HCEC 1CT (cell line): ENCODE results near the gene LPAR1.

Source experiments
- DNase-seq: peaks from one replicate; pipeline ENCODE4 v3.0.0-alpha.2; 2017

Gene LPAR1

DNA sequence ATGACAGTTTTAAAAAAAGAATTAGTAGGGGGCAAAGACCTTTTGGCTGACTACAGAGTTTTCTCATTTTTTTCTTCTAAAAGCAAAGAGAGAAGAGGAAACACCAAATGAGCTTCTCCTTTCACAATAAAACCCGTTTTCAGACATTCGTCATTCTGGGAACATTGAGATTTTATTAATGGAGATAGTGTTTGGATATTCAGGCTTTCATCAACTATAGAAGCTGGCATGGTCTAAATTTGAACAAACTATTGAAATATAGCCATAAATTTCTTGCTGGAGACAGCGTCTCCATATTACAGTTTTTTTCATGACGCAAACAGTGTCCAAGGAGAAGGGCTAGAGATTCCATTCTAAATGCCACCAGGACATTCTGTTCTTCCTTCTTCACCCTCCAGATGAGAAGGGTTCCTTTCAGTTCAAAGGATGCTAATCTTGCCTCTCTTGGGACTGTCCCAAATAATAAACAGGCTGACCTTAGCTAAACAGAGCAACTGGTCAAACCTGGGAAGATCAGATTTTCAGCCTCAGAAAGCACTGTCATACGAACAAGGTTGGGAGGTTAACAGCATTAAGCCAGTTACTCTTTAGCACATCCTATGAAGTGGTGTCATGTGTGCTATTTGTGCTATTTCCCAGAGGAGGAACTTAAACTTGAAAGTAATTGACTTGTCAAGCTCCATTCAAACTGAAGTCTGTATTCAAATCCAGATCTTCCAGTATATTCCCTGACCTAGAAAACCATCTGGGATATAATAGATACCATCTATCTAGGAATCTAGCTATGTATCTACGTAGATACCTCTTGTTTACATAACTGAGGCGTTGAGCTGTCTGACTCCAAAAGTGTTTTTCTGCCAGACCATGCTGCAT is 125.6 kb downstream of the LPAR1 start:
- DNase-seq: peak; percentile 71

DNA sequence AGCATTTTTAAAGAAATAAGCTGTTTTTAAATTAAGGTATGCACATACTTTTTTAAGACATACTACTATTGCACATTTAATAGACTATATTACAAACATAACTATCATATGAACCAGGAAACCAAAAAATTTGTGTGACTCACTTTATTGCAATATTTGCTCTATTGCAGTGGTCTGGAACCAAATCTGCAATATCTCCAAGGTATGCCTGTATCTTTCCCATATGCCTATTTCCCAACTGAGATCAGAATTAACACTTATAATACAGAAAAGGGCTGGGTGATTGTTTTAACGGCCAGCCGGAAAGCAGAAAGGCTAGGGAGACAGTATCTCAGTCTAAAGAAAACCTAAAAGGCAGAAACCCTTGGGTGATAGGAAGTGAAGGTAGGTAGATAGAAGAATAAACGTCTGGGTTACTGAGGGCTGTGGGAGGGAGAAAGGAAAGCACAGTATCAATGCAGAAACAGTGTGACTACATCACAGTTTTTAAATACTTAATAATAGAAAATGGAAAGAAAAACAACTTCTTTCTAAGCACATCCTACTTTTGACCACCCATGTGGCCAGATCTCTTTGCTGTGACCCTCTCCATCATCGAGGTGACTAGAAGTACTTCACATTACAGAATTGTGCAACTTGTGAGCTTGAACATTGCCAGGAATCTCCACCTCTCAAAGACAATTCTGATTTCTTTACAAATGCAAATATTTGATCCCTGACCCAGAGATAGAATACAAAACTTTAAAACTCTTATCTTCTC is 126.4 kb downstream of the LPAR1 start:
- DNase-seq: peak; percentile 89

DNA sequence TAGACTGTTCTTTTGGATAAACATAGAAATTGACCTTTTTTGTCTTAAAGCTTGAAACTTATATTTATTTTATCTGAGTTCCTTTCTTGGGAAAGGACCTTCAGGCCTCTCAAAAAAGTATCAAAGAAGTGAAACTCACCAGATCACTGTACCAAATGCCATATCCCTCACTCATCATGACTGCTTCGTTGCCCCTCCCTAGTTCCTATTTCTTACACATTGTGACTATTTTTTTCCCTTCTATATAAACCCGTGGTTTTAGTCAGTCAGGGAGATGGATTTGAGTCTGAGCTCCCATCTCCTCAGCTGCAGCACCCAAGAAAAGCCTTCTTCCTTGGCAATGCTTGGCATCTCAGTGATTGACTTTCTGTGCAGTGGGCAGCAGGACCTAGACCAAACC is 129.4 kb downstream of the LPAR1 start:
- DNase-seq: no peak

DNA sequence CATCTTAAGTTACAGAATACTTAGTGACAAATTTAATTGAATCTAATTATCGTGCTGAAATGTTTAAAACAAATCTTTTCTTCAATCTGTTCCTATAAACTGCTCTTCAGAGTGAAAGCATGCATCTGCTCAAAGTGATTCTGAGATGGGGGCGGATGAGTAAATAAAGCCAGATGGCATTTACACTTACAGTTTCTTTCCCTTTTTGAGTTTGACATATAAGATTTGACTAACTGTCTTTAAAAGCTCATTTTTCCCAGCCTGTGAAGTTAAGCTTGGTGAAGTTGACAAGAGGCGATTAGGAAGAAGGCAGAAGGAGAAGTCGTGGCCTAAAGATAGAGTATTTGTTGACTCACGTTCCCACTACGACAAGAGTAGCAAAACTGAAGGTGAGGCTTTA is 137.4 kb downstream of the LPAR1 start:
- peak; percentile 25 for DNase-seq

DNA sequence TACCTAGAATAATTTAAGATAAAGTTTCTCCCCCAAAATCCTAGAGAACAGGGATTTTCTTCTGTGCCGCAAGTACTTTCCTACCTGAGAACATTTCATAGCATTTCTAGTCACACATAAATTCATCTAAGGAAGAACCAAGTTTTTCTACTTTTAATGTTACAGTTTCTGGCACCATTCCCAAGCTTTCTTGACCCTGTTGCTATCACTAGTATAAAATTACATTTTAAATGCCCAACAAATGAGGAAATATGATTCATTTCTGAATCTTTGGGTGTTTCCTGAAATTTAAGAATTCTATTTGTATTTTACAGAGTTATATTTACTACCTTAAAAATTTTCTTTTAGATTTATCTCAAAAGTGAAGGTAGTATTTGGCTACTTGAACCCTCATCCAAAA is 137.8 kb downstream of the LPAR1 start:
- DNase-seq: peak; percentile 43

DNA sequence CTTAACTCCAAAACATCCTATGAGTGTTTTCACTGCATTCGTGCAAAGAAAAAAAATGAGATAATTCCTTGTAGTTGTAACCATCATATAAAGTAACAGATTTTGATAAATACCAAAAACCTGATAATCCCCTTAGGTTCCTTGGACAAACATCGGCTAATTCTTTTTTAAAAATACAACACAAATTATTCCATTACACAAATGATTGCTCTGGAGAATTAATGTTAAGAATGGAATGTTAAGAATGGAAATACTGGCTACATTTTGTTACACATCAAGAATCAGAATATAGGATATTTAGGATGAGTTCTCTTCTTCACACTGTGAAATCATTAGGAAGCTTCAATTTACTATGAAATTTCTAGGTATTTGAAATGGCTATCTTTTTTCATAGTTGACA is 139.4 kb downstream of the LPAR1 start:
- DNase-seq: no peak

DNA sequence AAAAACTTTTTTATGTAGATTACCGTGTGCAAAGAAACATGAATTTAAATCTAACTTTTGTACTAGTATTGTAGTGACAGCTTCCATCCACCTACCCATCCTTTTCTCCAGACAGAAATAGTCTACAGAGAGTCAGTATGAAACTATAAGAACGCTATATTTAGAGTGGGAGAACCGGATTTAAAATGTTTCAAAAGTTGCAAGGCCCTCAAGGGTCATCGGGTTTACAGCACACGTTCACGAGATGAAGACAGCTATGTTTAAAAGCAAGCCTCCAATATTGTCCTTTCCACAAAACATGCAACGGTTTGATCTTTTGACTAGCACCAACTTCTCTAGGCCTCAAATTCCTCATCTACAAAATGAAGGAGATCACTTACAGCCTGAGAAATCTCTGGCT is 139.9 kb downstream of the LPAR1 start:
- DNase-seq: no peak

DNA sequence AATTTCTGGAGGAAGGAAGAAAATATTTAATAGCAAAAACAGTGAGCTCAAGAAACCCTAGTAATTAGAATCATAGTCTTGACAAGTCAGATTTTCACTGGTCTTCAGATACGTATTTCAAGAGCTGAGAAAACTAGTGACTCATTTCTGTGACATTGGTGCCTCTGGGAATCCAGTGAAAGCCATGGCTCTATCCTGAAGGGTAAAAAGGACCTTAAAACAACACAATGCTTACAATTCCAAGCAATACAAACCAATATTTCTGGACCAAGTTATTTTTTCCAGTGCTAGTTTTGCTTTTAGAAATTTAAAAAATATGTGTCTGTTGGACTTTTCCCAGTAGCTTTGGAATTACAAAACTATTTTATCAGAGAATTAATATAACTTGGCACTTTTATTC is 140.3 kb downstream of the LPAR1 start:
- no peak for DNase-seq

DNA sequence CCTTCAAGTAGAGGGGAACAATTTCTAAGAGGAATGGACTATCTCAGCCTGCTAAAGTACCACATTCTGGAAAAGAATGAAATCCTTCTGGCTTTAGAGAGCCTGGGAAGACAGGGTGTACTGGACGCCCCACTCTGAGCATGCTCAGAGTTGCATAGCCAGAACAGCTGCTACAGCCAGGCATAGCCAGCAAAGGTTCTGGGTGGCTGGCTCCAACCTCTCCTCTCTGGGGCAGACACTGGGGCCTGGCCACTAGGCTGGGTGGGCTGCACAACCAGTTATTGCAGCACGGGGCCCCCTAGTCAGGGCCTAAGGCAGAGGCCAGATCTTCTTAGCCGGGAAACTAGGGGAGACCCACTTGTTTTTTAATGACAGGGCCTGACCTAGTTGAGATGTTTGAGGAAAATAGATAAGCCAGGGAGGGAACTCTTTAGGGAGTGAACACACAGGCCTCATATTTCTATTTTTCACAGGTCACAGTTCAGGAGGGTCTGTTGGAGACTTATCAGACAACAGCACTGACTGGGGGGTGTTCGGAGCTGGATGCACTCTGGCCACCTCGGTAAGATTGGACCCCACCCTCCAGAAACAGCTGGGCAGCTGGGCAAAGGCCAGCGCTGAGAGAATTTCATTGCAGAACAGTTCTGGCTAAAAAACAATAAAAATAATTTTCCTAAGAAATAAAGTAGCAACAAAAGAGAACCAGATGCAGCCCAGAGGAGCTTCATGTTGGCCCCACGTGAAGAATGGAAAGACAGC is 142.9 kb downstream of the LPAR1 start:
- no peak for DNase-seq

DNA sequence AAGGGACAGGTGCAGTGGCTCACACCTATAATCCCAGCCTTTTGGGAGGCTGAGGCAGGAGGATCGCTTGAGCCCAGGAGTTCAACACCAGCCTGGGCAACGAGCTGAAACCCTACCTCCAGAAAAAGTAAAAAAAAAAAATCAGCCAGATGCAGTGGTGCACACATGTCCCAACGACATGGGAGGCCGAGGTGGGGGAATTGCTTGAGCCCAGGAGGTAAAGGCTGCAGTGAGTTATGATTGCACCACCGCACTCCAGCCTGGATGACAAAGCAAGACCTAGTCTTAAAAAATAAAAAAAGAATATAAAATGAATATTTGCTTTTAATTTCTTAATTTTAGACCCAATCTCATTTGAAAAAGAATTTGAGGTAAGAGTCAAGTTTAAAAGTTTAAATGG is 143.5 kb downstream of the LPAR1 start:
- DNase-seq: no peak

DNA sequence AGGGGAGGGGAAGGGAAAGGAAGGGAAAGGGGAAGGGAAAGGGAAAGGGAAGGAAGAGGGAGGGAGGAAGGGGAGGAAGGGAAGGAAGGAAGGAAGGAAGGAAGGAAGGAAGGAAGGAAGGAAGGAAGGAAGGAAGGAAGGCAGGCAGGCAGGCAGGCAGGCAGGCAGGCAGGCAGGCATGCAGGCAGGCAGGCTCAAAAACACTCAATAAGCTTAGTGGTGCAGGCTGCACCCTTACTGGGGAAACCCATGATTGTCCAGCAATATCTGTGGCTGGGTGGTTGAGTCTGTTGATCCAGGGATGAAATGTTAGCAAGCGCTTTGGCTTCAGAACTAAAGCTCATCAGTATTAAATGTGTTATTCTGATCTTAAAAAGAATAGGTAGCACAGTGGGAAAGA is 145.6 kb downstream of the LPAR1 start:
- DNase-seq: no peak

DNA sequence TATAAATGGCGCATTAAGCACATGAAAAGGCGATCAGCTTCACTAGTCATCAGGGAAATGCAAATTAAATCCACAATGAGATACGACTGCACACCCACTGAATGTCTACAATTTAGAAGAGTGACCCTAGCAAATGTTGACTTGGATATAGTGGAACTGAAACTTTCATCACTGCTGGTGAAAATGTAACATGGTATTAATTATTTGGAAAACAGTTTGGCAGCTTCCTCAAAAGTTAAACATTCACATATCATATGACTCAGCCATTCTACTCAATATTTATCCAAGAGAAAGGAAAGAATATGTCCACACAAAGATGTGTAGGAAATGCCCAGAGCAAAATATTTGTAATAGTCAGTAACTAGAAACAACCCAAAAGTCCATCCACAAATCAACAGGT is 146.5 kb downstream of the LPAR1 start:
- DNase-seq: peak; percentile 63

DNA sequence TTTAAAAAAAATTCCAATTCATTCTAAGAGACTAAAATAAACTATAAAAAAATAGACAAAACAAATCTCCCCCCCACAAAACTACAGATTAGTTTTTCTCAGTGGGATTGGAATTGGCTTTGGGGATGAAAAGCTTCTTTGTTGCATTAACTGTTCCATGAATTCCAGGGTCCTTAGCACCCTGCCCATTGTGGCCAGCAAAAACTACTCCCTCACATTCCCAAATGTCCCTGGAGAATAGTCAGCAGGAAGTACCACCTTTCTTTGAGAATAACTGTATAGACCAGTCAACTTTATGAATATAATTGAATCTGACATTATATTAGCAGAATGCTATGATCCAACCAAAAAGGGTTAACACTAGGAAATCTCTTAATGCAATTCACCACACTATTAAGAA is 147.9 kb downstream of the LPAR1 start:
- DNase-seq: no peak

DNA sequence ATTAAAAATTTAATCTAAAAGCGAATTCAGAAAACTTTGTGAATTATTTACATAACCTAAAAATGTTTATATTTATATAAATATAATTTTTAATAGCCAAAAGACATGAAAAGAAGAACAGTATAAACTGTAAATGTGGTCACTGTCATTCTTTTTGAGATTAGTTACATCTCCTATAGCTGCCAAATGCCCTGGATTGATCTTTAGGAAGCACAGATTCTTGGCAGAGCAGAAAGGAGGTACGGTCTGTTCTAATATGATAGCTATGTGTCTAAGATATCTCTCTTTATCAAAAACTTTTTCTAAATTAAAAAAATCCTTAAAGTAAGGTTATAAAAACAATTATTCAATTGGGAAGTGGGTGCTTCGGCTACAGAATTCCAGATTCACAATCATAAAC is 151.0 kb downstream of the LPAR1 start:
- DNase-seq: peak; percentile 41

DNA sequence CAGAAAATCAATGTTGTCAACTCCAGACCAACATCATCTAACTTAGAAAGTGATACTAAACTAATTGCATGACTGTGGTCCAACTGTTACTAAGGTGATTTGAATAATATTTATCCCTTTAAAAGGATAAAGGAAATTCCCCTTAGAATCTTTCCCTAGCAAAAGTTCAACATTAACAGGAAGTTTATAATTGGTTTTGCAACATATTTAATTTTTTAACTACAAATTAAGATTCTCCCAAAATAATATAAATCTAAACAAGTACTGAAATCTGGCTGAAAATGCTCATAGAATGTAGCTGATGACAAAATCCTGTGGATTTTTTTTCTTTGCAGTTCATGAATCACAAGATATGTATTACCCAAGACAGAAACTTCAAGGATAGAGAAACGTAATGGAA is 151.4 kb downstream of the LPAR1 start:
- DNase-seq: peak; percentile 71

DNA sequence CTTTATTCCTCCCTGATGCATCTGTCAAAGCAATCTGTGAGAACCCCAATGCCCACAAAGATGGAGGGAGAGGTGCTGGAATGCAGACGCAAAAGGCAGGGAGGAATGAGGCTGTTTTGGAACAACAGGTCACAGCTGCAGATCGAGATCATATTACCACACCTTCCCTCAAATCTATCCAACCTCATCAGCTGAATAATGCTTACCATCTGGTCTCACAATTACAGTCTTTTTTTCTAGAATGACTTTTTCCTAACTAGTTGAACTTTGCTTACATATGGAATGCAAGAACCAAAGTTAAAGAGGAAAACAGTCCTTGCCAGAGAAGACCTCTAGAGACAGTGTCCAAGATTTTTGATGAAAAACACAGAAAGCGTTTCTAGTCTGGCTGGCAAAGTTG is 158.1 kb downstream of the LPAR1 start:
- DNase-seq: peak; percentile 52

DNA sequence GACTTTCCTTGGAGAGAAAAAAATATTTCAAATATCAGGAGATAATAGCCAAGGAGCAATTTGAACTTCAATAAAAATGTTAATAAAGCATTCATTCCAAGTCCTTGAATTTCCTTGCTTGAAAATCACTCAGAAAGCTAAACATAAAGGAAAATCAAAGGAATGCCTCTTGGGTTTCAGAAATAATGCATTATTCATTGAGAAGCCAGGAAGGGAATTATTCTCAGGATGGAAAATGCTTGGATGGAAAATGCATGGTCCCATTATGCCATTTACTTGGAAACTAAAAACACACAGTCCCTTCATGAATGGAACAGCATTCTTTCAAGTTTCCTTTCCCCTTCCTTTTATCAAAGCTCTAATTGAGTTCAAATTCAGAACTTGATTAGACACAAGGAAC is 160.9 kb downstream of the LPAR1 start:
- no peak for DNase-seq

DNA sequence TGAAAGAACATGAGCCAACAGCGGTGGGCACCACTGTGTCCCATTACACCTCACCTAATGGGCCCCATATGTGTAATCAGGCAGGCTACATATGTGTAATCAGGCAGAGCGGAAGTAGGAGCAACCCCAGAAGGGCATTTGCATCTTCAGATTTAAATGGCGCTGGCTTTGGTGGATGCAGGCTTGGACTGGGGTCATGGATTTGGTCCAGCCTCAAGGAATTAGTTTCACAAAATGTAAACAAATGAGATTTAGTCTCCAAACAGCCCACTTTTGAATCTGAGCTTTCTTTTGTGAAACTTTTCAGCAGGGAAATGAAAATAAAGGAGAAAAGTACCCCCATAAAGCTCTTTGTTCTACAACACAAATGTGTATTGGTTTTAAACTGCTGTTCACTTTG is 161.3 kb downstream of the LPAR1 start:
- DNase-seq: no peak

DNA sequence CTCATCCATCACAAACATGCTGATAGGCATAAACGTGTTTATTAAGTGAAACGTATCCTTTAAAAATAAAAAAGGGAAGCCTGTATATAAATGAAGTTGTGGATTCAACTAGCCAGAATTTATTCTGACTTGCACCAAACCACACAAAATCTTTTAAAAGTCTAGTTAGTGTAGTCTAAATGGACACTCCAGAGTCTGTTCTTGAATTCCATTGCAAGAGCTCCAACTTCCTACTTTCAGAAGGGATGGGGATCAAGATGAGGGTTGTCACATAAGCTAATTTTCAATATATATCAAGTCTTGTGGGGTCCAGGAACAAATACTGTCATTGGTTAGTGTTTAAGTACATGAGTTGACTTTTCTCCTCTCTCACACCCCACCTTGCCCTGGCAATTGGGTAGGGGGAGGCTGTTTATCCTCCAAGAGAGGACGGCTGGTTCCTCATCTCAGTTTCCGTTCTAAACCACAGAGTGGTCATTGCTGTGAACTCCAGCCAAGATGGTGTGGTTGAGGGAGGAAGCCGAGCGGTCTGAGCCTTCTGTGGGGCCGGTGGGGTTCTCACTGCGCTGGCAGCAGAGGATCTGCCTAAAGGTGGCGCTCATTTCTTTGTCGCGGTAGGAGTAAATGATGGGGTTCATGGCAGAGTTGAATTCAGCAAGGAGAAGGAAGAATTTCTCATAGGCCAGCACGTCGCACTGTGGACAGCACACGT is 163.2 kb downstream of the LPAR1 start:
- DNase-seq: no peak

DNA sequence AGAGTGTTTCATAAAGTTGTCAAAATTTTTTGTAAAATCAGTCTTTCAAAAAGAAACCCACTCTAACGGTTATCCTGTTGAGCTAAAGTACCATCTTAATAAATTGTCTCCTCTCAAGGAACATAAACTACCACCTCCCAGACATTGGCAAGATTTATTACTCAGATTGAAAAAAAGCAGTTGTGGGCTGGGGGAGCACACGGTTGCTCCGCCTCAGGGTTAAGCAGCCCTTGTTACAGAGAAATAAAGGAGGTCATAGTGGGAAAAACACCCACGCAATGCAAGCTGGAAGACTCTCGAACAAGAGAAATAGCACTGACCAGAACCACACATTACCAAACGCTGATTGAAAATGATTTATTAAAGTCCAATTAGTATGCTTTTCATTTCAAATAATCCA is 165.3 kb downstream of the LPAR1 start:
- DNase-seq: no peak

DNA sequence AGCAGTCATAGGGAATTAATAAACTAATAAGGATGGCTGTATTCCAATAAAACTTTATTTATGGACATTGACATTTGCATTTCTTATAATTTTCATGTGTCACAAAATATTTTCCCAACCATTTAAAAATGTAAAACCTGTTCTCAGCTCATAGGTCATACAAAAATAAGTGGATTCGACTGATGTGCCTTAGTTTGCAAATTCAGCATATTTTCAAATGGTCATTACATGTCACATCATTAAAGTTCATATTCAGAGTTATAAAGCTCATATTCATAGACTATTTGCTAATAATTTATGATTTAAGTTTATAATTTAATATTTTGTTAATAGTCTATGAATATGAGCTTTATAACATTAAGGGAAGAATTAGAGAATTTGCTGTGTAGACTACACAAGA is 166.5 kb downstream of the LPAR1 start:
- DNase-seq: no peak

DNA sequence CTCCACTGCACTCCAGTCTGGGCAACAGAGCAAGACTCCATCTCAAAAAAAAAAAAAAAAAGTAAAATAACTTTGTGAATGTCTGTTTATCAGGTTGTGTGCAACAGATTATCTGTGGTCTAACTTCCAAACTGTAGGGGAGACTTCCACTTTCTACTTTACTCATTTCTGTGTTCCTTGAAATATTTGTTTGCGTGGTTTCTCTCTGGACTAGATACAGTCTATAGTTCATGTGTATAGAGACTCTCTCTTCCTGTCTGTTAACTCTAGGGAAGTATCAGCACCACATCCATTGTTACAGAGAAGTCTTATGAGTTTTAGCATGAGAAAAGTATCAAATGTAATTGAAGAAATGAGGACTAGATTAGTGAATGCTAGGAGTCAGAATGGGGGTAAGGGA is 168.3 kb downstream of the LPAR1 start:
- DNase-seq: no peak

DNA sequence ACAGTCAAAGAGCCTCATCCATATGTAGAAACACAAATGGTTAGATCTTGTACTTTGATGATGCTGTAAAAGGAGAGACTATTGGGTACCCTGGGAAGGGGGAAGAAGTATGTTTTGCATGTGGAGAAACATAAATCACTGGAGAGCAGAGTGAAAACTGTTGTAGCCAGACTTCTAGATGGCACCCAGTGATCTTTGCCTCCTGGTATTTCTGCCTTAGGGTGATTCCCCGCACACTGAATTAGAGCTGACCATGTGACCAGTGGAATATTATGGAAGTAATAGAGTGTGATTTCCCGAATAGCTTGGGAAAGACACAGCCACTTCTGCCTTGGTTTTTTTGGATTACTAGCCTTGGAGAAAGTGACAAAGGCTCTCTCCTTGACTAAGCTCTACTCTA is 174.3 kb downstream of the LPAR1 start:
- DNase-seq: no peak
